GM12872 (cell line): ENCODE measurements around the gene SPATA3.

ENCODE experiments used
- TF ChIP-seq, protein P1 (sequence below): IDR thresholded peaks from 3 replicates; pipeline ENCODE4 v1.5.1; 2011; ENCODE audit warnings: low read depth, mild to moderate bottlenecking, low read length, moderate library complexity; ENCODE audit not compliant: insufficient read depth

SPATA3 gene

DNA sequence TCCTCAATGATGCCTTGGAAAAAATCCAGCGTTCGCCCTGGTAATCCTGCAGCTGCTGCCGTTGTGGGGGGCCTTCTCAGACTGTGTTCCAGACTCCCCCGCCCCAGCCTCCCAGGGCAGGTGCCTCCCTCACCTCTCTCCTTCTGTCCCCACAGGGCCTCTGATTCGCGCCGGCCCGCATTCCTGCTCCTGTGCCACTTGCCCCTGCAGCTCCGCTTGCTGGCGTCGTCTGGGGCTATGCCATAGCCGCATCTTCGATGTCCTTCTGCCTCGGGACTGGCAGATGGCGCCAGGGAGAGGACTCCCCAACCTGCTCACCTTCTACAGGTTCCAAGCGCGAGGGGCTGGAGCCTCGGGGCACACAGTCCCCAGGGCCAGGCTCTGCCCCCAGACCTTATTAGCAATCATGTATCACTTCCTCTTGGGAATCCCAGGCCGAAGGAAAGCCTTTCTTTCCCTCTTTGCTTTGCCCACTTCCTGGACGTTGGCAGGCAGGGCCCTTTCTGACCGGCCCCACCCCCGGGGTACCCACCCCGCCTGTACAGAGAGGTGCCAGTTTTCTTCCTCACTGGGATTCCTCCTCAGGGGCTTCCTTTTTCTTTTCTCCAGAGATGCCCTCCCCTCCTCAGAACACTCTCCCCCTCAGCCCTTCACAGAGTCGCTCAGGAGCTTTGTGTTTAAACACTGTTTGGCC lies 4.4 kb downstream of the SPATA3 start:
- TF ChIP-seq, protein P1, sequence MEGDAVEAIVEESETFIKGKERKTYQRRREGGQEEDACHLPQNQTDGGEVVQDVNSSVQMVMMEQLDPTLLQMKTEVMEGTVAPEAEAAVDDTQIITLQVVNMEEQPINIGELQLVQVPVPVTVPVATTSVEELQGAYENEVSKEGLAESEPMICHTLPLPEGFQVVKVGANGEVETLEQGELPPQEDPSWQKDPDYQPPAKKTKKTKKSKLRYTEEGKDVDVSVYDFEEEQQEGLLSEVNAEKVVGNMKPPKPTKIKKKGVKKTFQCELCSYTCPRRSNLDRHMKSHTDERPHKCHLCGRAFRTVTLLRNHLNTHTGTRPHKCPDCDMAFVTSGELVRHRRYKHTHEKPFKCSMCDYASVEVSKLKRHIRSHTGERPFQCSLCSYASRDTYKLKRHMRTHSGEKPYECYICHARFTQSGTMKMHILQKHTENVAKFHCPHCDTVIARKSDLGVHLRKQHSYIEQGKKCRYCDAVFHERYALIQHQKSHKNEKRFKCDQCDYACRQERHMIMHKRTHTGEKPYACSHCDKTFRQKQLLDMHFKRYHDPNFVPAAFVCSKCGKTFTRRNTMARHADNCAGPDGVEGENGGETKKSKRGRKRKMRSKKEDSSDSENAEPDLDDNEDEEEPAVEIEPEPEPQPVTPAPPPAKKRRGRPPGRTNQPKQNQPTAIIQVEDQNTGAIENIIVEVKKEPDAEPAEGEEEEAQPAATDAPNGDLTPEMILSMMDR = 0 out of 3 replicates have a peak, but pooled peaks have one; percentile 6

DNA sequence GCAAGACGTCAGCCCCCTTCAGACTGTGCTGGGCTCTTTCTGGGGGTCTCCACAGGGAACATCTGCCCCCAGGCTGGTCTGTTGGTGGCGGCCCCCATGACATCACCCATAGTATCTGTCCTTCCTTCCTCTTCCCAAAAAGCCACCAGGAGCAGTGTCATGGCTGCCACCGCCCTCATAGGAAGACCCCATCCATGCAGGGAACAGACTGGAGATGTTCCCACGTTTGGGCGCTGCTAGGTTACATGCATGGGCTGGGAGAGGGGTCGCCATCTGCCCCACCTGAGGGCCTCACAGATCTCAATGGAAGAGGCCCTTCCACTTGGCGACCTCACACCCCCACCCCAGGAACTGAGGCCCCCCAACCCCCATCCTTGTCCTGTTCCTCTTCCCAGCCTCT lies 5.1 kb downstream of the SPATA3 start:
- TF ChIP-seq, protein P1 = no peak

DNA sequence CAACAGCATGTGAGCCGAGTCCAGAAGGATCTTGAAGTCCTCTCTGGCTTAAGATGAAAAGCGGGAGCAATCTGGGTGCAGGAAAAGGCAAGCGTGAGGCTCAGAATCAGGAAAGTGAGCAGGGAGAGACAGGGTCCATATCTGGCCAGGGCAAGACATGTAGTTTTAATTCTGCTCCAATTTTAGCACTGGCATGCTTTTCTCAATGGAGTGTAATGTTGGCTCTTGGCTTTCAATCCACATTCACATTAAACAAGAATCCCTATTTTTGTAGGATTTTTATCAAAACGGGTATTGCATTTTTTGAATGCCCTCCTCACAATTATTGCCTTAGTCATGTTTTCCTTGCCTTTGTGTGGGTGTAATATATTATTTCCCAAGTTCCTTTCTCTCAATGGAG lies 6.0 kb downstream of the SPATA3 start:
- TF ChIP-seq, protein P1 = no peak

DNA sequence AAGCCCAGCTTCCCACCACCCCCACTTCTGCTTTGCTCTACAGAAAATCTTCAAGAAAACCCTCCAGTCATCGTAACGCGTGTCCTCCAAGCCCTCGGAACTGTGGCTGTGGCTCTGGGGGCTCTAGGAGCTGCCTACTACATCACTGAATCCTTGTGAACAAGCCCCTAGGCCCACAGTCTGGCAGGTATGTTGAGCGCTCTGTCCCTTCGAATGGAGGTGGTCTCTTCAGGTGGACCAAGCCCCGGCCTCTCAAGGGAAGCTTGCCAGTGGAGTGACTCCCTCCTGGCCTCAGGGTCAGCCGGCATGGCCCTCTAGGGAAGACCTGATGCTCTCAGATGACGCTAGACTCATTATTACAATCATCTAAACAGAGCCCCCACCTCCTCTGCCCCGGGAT lies 6.7 kb downstream of the SPATA3 start:
- TF ChIP-seq, protein P1 = no peak

DNA sequence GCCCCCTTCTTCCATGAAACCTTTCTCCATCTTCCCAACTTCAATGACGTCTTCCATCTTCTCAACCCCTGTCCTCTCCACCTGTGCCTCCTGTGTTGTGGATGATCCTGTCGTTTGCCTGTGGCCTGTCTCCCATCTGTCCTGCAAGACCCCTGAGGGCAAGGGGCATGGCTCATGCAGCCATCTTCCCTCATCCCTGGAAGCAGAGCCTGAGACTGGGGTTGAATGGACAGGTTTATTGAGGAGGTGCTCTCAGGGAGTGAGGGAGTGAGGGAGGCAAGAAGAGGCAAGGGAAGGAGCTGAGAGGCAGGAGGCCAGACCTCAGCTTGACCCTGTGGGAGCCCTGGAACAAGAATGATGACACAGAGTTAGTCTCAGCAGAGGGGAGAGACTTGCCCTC lies 7.3 kb downstream of the SPATA3 start:
- TF ChIP-seq, protein P1 = no peak

DNA sequence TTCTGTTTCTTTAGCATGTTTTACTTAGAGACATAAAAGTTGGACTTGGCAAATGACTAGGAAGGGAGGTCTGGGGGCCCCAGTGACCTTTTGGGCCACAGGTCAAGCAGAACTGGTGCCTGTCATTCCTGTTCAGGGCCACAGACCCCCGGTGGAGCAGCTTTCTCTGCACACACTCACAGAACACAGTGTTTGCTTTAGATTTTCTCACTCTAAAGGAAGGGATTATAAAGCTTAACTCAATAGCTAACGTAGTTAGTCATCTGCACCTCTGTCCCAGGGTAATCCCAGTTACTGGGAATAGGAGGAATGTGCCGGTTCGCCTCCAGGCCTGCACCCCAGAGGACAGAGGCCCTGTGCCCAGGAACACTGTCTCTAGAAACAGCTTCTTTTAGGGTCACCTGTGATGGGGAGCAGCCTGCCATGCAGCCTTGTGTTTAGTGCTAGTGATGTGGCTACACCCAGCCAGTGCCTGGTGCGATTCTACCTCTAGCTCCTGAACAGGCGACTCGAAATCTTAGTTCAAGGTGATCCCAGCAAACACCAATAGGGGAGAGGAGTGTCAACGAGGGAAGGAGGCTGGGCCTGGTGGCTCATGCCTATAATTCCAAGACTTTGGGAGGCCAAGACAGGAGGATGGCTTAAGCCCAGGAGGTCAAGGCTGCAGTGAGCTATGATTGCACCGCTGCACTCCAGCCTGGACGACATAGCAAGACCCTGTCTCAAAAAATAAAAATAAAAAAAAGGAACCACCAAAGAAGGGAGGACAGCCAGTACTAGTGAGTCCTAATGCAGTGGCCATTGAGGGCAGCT lies 11.6 kb downstream of the SPATA3 start:
- TF ChIP-seq, protein P1 = no peak

DNA sequence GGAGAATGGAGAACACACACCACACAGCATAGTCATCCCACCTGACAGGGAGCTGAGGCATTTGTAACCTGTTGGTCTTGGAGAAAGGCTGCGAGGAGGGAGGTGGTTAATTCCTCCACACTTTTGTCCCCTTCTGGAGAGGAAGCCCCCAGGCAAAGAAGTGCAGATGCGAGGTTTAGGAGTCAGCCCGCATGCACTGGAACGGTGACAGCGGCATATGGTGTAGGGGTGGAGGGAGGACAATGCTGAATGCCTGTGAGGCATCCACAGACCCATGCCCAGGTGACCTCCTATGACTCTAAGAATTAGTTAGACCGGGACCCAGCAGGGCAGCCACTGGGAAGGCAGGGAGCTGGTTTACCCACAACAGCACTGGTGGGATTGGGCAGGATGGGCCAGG lies 12.2 kb downstream of the SPATA3 start:
- TF ChIP-seq, protein P1 = no peak
